ENCODE data around the gene LIPE.

LIPE gene

GRCh38 chr19:42411581-42412178 is 15.5 kb downstream of the LIPE start:
- no peak for DNase-seq (ENCODE audit: low spot score)

GRCh38 chr19:42410371-42410770 is 16.8 kb downstream of the LIPE start:
- DNase-seq (ENCODE audit: low spot score): no peak

DNA sequence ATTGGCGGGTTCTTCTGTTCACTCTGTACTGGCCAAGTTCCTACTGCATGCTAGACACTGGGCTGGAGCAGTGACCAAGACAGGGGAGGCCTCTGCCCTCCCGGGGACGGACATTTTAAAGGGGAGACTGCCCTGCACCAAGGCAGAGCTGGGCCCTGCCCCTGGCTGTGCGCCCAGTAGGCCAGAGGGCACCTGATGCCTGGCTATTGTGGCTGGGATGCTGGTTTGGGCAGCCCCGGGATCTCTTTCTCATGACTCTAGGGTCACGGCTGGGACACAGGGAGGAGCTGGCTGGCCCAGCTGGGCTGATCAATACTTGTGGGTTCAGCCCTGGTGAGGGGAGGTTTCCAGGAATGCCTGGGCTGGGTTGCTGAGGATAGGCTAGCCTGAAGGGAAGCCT is 17.7 kb downstream of the LIPE start:
- no peak for DNase-seq (ENCODE audit: low spot score)

DNA sequence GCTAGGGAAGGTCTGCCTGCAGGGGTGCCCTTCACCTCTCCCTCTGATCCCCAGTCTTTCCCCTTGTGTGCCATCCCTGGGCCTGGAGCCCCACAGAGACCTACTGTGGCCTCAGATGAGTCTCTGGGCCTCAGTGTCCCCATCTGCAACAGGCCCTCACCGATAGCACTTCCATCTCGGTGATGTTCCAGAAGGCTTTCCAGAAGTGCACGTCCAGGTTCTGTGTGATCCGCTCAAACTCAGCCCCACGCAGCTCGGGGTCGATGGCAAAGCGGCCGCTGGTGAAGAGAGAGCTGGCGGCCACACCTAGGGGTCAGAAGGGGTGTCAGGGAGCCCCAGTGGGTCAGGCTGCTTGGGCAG is 19.4 kb downstream of the LIPE start:
- no peak for DNase-seq (ENCODE audit: low spot score)

DNA sequence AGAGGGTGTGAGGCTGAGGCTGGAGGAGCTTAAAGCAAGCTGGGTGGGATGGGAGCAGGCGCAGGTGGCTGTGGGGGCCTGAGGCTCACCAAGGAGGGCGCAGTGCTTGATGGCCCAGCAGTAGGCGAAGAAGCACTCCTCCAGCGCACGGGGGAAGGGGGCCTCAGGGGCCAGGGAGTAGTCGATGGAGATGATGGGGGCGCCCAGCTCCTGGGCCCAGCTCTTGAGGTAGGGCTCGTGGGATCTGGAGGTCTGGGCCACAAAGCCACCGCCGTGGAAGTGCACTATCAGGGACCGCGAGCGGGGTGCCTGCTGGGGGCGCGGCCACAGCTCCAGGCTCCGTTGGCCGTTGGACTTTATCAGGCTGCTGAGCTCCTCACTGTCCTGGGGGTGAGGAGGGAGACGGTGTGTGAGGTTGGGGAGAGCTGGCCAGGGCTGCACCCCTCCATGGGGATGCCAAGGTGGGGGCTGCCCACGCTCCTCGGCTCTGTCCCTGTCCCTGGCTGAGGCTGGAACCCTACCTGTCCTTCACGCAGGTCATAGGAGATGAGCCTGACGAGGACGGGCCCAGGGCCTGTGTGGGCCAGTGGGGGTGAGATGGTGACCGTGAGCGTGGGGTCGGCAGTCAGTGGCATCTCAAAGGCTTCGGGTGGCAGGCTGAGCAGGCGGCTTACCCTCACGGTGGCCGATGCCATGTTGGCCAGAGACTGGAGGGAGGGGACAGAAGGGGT is 19.9 kb downstream of the LIPE start:
- DNase-seq (ENCODE audit: low spot score): no peak

DNA sequence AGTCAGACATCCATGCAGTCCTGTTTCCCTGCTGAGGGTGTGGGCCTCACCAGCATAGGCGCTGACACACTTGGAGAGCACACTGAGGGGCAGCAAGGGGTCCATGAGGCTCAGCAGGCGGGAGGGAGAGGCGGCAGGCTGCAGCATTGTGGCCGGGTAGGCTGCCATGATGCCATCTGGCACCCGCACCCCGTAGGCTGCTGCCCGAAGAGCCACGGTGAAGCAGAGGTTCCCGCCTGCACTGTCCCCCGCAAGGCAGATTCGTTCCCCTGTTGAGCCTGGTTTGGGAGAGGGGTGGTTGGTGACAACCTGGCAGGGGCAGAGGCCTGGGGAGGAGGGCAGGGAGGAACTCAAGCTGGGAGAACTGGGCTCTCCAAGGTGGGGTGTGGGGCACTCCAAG is 21.1 kb downstream of the LIPE start:
- no peak for DNase-seq (ENCODE audit: low spot score)

DNA sequence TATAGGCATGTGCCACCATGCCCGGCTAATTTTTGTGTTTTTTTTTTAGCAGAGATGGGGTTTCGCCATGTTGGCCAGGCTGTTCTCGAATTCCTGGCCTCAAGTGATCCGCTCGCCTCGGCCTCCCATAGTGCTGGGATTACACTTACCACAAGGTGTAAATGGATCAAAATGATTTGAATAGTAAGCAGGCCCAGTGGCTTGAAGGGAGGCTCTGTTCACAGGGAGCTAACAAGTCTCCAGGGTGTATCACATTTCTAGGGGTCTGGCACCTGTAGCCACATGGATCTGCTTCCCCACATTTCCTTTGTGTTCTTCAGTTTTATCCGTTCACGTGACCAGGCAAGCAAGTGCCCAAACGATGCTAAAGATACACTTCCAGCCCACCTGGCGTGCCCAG is 23.6 kb downstream of the LIPE start:
- no peak for DNase-seq (ENCODE audit: low spot score)

DNA sequence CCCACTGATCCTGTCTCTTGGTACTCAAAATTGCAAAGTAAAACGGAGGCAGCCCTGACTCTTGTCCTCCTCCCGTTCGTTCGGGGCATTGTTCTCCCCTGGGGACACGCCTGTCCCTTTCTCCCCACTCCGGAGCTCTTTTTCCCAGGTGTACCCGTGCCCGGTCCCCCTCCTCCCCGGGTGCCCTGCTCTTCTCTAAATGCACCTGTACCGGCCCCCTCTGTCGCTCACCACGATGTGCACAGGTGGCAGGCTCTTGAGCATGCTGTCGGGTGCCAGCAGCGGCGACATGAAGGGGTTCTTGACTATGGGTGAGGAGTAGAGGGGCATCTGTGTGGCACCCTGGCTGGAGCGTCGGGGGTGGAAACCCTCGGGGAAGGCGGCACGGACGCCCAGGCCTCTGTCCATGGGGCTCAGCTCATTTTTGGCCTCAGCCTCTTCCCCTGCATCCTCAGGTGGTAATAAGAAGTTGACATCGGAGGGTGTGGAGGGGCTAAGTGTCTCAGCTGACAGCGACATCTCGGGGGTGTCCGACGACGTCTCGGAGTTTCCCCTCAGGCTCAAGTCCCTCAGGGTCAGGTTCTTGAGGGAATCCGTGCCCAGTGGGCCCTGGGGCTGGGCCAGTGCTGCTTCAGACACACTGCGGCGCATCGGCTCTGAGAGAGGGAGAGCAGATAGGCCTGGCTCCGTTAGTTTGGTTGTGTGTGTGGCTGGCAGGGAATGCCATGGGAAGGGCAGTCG is 24.6 kb downstream of the LIPE start:
- no peak for DNase-seq (ENCODE audit: low spot score)

GRCh38 chr19:42401365-42402303 is 25.6 kb downstream of the LIPE start:
- peak; percentile 70 for DNase-seq (ENCODE audit: low spot score)

DNA sequence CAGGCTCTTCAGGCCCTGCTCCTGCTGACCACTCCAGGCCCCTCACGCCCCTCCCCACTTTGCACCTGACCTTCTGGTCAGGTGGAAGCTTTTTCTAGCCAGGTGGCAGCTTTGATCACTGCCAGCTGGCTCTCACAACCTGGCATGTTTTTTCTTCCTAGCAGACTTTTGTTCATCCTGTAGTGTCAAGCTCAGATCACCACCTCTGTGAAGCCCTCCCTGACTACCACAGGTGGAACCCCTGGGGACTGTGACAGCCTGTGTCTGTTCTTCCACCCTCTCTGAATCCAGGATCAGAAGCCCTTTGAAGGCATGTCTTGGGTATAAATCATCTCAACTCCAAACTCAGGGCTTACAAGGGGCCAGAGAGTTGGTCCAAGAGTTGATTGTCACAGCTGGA is 26.8 kb downstream of the LIPE start:
- DNase-seq (ENCODE audit: low spot score): no peak

DNA sequence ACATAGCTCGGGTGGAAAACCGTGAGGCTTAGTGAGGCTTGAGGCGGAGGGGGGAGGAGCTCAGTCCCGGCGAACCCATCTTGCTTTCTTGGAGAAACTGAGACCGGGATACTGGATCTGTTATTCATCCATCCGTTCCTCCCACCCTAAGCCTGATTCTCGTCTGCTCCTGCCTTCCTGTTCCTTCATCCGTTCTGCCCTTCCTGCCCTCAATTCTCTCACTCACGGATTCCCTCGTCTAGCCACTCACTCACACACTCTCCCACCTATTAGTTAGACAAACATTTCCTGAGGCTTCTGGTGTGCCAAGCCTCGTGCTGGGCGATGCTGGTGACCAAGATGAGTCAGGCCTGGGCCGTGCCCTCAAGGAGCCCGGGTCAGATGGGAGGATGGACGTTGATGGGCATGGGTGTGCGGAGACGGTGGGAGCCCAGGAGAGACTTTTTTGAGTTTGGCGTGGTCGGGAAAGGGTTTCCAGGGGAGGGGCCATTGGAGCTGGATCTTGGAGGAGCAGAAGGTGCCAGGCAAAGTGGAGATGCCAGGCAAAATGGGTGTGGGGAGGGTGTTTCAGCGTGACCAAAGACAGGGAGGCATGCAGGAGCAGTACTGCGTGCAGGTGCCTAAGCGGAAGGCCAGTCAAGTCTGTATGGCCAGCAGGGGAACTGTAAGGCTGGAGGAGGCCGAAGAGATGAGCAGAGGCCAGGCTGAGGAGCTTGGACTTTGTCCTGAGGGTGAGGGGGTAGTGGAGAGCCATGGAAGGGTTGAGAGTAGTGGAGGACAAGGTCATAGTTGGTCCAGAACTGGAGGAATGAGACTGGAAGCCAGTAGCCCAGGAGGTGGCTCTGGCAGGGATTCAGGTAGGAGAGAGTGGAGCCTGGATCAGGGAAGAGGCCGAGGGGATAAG is 29.7 kb downstream of the LIPE start:
- DNase-seq (ENCODE audit: low spot score): no peak

DNA sequence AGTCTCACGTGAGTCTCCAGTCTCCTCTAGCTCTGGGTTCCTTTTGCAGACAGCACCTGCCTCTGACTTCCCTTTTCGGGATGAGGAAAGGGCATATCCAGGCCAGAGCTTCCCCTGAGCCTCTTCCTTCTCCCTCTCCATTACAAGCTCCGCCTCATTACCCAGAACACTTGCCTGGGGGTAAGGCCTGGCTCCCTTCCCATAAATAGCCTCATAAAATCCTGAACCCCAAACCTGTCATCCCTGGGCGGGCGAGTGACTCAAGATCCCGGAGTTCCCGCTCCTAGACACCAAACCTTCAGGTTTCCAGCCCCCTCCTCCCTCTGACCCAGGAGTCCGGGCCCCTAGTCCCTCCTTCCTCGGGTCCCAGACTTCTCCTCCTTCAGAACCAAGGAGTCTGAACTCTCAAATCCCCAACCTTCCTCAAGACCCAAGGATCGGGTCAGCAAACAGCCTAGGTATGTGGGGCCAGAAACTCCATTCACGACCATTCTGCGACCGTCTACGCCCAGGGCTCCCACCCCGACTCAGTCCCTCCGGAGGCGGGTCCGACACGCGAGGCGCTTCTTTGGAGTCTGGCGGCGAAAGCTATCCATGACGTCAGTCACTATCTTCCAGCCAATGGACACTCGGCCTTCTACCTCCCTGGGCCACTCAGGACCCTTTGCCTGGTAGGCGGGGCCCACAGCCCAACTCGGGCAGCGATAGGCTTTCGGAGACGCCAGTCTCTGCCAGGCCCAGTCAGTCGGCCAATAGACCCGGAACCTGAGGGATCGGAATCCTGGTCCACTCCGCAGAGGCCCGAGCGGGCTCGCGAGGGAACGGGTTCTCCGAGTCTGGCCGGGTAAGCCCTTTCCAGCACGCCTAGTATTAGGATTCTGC is 30.6 kb downstream of the LIPE start:
- DNase-seq (ENCODE audit: low spot score): peak; percentile 99

- DNase-seq (ENCODE audit: low spot score): no peak
Measured at GRCh38 chr19:42394751-42395150, 32.4 kb downstream of the LIPE start.

DNA sequence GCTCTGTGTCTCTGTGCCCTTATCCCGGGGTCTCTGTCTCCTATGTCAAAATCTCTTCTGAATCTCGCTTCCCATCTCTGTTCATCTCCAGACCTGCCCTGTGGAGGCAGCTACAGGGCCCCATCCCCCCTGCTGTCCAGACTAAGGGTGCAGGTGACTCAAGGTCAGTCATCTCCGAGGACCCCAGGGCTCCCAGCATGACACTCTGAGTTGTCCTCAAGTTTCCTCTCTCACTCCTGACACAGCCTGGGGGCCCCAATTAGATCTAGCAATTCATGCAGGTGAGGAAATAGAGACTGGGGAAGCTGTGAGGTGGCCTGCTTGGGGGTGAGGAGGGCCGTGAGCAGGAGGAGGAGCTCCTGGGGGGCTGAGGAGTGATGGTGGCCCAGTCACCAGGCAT is 35.0 kb downstream of the LIPE start:
- DNase-seq (ENCODE audit: low spot score): no peak

DNA sequence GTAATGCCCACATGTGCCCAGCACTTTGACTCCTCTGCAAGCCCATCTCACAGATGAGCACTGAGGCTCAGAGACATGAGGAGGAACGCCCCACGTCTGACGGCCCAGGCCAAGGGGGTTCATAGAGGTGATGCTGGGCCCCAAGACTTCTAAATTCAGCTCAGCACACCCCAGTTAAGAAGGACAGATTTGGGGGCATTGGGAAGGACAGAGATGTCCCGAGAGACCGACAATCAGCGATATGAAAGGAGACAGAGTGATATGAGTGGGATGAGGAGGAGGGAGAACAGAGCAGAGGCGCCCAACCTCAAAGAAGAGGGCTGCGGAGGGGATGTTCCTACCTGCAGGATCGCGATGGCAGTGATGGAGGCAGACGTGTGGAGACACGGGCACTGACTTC is 37.3 kb downstream of the LIPE start, which contains the start of gene CNFN:
TSS of gene CNFN (minus strand) at position 399 of the 400 bp plus-strand sequence. CDS start 1,260 bp downstream, outside the sequence.
- DNase-seq (ENCODE audit: low spot score): no peak

DNA sequence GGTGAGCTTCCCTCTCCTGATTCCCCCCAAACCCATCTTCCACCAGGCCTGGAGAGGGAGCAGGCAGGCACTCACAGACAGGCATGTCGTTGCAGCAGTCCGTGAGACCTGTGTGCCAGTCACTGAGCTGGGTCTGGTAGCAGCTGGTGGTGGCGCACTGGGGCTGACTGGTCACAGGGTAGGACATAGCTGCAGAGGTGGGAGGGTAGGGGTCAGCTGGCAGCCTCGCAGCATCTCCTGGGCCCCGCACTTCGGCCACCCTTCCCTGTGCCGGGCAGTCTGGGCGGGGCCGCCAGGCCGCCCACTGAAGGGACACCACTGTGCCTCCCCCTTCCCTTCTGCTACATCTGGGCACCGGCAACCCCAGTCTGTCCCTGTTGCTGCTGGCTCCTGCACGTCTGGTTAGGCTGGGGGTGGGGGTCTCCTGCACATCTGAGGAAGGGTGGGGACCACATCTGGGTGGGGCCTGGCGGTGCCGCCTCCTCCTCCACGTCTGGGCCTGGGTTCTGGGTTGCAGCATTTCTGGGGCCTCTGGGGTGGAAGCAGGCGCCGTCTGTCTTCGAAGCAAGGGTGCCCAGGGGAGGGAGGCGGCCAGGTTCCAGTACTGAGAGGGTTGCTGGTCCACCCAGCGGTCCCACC is 38.2 kb downstream of the LIPE start:
- DNase-seq (ENCODE audit: low spot score): no peak

DNA sequence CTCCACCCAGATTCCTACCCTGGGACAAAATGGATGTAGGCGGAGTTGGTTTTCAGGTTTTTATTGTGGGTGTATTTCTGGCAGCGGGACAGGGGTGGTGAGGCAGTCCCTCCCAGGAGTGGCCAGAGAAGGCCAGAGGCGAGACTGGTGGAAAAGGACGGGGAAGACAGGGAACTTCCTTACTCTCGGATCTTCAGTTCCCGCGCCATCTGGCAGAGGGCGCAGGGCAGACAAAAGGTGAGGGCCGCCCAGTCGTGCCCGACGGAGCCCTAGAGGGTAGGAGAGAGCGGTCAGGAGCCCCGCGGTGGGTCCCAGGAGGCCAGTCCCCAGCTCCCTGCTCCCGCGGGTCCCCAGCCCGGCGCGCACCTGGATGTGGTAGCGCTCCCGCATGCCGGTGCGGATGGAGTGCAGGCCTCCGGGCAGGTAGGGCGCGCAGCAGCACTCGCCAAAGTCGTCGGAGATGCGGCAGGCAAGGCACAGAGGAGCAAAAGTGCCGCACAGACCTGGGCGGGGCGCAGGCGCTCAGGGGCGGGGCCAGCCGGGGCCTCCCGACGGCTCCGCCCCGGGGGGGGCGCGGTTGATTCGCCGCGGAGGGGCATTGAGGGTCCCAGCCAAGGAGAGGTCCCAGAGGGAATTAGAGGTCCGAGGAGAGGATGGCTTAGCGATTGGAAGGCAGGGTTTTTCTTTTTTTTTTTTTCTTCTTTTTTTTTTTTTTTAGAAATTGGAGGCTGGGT is 40.0 kb downstream of the LIPE start:
- DNase-seq (ENCODE audit: low spot score): peak; percentile 91

DNA sequence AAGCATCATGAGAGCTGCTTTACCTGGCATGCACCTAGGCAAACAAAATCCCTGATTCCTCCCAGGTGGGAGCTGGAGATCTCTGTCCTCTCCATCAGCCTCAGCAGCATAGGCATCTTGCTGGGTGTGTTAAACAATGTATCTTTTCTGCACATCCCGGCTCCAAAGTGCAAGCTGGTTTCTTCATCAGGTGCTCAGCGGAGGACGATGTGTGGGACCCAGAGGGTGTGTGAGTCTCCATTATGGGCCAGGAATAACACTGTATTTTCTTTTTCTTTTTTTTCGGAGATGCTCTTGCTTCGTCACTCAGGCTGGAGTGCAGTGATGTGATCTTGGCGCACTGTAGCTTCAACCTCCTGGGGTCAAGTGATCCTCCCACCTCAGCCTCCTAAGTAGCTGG is 47.0 kb downstream of the LIPE start:
- no peak for DNase-seq (ENCODE audit: low spot score)
